HG03520 (cell line): ENCODE results near the gene PKN3.

Experiments
- ATAC-seq: cut with Tn5 transposase; IDR thresholded peaks from one replicate; pipeline ENCODE4 v1.9.1; 2021; ENCODE audit warnings: mild to moderate bottlenecking, moderate library complexity; ENCODE audit not compliant: unreplicated experiment

PKN3 gene

DNA sequence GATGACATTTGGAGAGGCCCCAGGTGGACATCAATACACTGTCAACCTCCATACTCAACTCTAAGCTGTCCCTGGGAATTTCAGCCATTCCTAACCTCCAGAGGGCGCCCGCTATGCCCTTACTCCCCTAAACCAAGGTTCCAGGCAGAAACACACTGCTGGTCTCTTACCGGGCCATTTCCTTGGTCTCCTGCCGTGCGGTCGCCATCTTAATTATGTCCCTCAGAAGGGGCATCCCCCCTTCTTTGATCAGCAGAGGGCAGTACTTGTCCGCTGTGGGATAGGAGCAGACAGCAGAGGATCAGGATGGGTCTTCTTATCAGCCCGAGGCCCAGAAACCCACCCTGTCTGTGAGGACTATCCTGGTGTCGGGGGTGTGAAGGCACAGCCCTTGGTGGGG, 31.0 kb downstream of the PKN3 start:
- no peak for ATAC-seq

DNA sequence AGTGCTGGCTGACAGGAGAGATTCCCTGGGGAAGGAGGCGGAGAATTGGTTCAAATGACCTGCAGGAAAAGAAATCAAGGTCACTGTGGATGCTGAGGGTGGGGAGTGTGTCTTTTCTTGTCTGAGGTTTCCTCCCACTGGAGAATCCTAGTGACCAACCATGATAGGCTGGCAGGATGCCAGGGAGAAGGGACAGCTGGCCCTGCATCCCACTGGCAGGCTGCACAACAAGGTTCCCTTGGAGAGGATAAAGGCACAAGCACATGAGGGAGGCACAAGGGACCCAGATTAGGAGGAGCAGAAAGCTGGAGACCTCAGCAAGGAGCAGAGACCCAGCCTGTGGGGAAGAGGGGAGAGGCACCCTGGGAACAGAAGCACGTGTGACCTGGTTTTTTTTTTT, 33.1 kb downstream of the PKN3 start:
- ATAC-seq: no peak

DNA sequence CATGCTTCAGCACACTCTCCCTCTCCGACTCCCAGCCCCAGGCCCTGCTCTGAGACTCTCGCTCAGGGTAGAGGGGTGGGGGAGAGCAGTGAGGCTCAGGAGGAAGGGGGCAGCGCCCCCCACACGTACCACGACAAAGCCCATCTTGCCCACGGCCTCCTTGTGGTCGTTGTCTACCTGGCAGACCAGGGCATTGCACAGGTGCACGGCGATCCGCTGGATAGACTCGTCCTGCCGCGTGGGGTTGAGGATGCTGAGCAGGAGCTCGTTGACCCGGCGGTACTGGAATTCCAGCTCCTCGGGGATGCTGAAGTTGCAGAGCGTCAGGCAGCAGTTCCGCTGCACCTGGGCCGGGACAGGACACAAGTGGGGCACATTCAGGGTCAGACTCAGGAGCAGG, 40.1 kb downstream of the PKN3 start:
- ATAC-seq: no peak

DNA sequence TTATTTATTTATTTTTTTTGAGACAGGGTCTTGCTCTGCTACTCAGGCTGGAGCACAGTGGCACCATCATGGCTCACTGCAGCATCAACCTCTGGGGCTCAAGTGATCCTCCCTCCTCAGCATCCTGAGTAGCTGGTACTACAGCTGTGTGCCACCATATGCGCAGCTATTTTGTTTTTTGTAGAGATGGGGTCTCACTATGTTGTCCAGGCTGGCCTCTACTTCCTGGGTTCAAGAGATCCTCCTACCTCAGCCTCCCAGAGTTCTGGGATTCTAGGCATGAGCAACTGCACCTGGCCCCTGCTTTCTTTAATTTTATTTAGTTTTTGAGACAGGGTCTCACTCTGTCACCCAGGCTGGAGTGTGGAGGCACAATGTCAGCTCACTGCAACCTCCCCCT, 41.1 kb downstream of the PKN3 start:
- ATAC-seq: no peak

DNA sequence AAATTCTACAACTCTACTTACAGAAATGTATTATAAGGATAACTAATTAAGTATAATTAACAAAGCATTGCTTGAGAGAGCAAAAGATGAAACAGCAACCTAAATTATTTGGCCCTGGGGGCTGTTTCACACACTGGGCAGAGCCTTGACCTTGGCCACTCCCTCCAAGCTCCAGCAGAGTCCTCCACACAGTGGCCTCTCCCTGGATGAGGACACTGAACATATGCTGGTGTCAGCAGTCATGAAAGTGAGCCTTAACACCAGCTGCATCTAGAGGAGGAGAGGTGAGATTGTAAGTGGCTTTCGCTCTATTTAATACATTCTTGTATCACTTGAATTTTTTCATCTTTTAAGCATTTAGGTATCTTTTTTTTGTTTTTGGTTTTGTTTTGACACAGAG, 44.9 kb downstream of the PKN3 start:
- ATAC-seq: no peak

DNA sequence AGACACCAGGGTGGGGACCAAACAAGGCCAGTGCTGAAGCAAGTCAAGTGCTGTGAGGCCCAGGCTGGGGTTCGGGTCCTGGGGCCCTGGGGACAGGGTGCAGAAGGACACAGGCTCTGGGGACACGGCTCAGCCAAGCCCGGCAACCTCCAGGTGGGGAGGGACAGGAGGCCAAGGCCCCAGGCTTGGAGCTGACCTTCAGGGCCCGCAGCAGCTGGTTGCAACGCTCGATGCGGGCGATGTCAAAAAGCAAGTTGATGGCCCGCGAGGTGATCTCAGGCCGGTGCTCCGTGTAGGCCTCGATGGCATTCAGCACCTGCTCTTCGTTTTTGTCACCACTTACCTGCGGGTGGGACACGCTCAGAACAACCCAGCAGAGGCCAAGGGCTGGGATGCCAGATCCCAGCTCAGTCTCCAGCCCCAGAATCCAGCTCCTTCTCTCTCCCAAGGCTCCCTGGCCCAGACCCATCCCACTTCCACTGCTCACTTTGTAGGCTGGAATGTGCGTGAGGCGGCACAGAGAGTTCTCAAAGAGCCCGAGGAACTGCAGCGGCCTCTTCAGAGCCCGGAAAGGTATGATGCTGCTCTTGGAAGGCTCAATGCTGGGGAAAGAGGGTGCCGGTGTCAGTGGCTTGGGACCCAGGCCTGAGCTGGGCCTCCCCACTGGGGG, 48.8 kb downstream of the PKN3 start:
- no peak for ATAC-seq

DNA sequence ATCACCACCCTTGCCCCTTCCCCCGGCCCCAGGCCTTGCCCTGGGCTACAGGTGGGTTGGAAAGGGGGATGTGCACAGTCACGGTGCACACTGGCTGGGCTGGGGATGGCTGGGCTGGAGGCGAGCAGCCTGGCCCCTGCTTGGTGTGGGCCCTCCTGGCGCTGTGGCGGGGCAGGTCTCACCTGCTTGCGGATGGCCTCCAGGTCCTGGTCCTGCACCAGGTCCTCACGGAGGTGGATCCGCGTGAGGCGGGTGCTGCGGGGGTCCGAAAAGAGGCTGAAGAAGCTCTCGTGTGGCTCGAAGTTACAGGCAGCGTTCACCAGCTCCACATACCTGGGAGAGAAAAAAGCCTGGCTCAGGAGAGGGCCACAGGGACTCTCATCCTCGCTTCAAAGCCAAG, 51.3 kb downstream of the PKN3 start:
- ATAC-seq: no peak

DNA sequence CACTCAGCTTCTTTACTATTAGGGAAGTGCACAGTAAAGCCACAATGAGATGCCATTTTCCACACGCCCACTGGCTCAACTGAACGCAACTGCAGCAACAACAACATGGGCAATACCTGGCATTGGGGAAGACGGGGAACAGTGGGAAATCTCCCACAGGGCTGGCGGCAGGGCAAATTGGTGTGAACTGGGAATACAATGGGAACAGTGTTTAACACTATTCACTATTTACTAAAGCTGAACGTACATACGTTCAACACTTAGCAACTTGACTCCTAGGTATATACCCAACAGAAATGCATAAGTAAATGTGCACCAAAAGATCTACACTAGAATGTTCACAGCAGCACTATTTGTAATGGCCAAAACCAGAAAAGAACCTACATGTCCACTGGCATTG, 55.3 kb downstream of the PKN3 start:
- no peak for ATAC-seq

DNA sequence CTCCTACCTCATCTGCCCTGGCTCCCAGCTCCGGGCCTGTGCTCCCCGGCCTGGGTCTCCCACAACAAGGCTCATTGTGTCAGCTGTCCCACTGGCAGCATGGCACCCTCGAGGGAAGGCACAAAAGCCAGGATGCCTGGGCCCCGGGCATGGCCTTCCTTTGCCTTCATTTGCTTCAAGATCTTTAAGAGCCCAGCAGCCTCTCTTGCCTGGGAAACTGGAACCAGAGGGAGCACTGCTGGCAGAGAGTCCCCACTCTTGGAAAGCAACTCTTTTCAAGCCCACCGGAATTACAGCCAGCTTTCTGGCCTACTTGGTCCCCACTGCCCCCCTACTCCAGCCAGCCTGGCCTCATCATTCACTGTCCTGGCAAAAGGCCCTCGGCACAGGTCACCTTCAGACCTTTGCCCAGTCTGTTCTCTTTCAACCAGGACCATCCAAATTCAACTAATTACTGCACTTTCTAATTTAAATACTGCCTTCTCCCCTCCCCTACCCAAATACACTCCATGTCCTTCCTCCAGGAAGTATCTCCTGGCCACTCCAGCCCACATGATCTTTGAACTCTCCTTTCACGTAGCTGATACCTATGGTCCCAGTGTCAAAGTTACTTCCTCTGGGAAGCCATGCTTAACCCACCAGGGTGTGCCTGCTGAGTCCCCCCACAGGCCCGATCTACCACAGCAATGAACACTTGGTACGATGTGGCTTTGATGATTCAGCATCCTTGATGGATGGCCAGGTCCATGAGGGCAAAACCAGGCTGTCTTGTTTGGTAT, 60.6 kb downstream of the PKN3 start:
- no peak for ATAC-seq

DNA sequence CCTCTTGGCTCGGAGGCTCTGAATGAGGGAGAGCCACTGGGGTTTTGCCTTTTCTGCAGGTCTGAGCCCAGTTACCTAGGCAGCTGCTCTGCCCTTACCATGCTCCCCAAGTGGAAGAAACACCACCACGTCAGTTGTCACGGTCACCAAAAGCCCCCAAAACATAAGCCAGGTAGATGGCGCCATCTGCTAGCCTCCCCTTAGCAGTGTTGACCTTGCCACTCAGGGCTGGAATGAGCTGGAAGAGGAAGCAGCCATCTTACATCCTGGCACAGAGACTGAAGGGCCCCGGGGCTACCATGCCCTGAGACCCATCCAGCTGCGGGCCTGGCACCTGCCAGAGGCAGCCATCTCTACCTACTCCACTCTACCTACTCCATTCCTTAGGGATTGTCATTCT, 62.1 kb downstream of the PKN3 start:
- ATAC-seq: no peak

DNA sequence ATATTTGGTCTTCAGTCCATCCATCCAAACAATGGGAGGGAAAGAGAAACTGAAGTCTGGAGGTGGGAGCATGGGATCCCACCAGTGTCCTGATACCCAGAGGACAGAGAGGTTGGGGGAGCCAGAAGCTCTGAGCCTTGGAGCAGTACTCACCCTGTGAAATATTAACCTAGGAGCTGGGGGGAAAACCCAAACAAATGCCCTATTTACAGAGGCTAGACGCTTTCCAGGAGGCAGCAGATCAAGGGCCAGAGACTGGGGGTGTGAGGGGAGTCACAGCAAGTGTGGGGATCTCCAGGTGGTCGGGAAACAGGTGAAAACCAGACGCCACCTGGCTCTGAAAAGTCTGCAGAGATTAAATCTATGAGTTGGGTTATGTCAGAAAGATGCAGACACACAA, 63.2 kb downstream of the PKN3 start:
- ATAC-seq: no peak

DNA sequence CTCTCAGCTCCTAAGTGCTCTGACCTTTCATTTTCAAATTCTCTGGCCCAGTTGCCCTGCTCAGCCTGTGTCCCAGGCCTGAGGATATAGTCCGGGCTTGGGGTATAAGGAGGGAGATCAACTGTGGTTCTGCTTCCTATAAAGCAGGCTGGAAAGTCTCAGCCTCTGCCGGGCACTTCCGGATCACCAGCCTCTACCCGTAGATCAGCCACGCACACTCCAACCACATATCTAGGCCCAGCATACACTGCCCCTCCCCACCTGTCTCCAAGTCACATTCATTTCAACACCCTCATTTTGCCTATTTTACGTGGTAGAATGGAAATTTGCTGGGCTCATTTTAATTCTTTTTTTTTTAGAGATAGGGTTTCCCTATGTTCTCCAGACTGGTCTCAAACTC, 66.3 kb downstream of the PKN3 start:
- ATAC-seq: no peak
